Chondrocyte (in vitro differentiated cells): ENCODE results near the gene CD44. TPM values are rescaled to one million over a fixed set of nuclear protein-coding genes. Genes with fewer than 3 reads are reported as not detected.

Experiments
- DNase-seq: peaks from one replicate; pipeline ENCODE4 v3.0.0; 2021; ENCODE audit warnings: mixed read lengths, low spot score
- H3K27ac Mint-ChIP-seq: one replicate; pipeline ENCODE4 v1.8.0; 2021; ENCODE audit warnings: mild to moderate bottlenecking, moderate library complexity, mixed read lengths; ENCODE audit not compliant: unreplicated experiment
- H3K27me3 Mint-ChIP-seq: 2 replicates; pipeline ENCODE4 v1.8.0; 2021; ENCODE audit warnings: low read depth, mixed read lengths
- H3K36me3 Mint-ChIP-seq: 2 replicates; pipeline ENCODE4 v1.8.0; 2021; ENCODE audit warnings: low read depth, mixed read lengths
- H3K4me1 Mint-ChIP-seq: 2 replicates; pipeline ENCODE4 v1.8.0; 2021; ENCODE audit warnings: low read depth, mild to moderate bottlenecking, mixed read lengths
- H3K4me3 Mint-ChIP-seq: one replicate; pipeline ENCODE4 v1.8.0; 2021; ENCODE audit warnings: mild to moderate bottlenecking, moderate library complexity, mixed read lengths; ENCODE audit not compliant: unreplicated experiment
- H3K9me3 Mint-ChIP-seq: 2 replicates; pipeline ENCODE4 v1.8.0; 2021; ENCODE audit warnings: low read depth, mixed read lengths
- CTCF ChIP-seq: fragments of 200-600 bp; sonication (generic); IDR thresholded peaks from 2 replicates; pipeline ENCODE4 v1.5.0; 2021; ENCODE audit warnings: antibody characterized with exemption, mild to moderate bottlenecking, moderate library complexity
- total RNA-seq: library from RNA; stranded (reverse); gene quantifications from 3 replicates; pipeline ENCODE4 v1.2.1, GENCODE V29; 2021

Gene CD44
- total RNA-seq, 1 donor from 2014 or later = 179 TPM

GRCh38 chr11:35259529-35259928 lies 120.6 kb downstream of the CD44 start:
- no peak overlapping the region for H3K4me3 Mint-ChIP-seq
- peaks cover 24% of the 10 kb centered on the region for H3K4me1 Mint-ChIP-seq
- no peak for TF ChIP-seq CTCF
- H3K27me3 Mint-ChIP-seq = no peaks in the 10 kb centered on the region
- H3K36me3 Mint-ChIP-seq = no peaks in the 10 kb centered on the region
- H3K9me3 Mint-ChIP-seq = no peaks in the 10 kb centered on the region
- H3K27ac Mint-ChIP-seq = no peak overlapping the region
- DNase-seq = no peak

- Mint-ChIP-seq H3K9me3 (no peaks in the 10 kb centered on the region), H3K4me3 (peak overlapping the region; percentile 34), H3K4me1 (peaks cover 24% of the 10 kb centered on the region), H3K27ac (peak overlapping the region; percentile 87), H3K27me3 (no peaks in the 10 kb centered on the region), H3K36me3 (no peaks in the 10 kb centered on the region)
- TF ChIP-seq CTCF = no peak
- DNase-seq = no peak
Observed at GRCh38 chr11:35260342-35260985, 121.5 kb downstream of the CD44 start.

- no peak for DNase-seq
- Mint-ChIP-seq H3K9me3 (no peaks in the 10 kb centered on the region), H3K27ac (peak overlapping the region; percentile 87), H3K4me3 (no peak overlapping the region), H3K27me3 (no peaks in the 10 kb centered on the region), H3K4me1 (peaks cover 22% of the 10 kb centered on the region), H3K36me3 (no peaks in the 10 kb centered on the region)
- peak; percentile 18 for TF ChIP-seq CTCF
Observed at GRCh38 chr11:35261197-35261596, 122.2 kb downstream of the CD44 start.

GRCh38 chr11:35262056-35262455 lies 123.1 kb downstream of the CD44 start:
- TF ChIP-seq CTCF = no peak
- DNase-seq = no peak
- Mint-ChIP-seq H3K27ac (no peak overlapping the region), H3K4me3 (no peak overlapping the region), H3K27me3 (no peaks in the 10 kb centered on the region), H3K4me1 (peaks cover 17% of the 10 kb centered on the region), H3K9me3 (no peaks in the 10 kb centered on the region), H3K36me3 (no peaks in the 10 kb centered on the region)

- Mint-ChIP-seq H3K36me3 (no peaks in the 10 kb centered on the region), H3K9me3 (no peaks in the 10 kb centered on the region), H3K27me3 (no peaks in the 10 kb centered on the region), H3K4me3 (no peak overlapping the region), H3K27ac (no peak overlapping the region), H3K4me1 (peaks cover 21% of the 10 kb centered on the region)
- no peak for TF ChIP-seq CTCF
- DNase-seq = no peak
Observed at GRCh38 chr11:35262735-35263134, 123.8 kb downstream of the CD44 start.
